DMS 273 (cell line): ENCODE results near the gene C20orf144.
"Not testable (repeated sequence)": the region's sequence is repeated elsewhere in the genome, so short reads cannot be mapped to it uniquely, and the experiment has no call there.

Experiments used
- DNase-seq: peaks from one replicate; lab custom pipeline; 2025; ENCODE audit not compliant: unreplicated experiment; lab: John Stamatoyannopoulos, UW

The C20orf144 gene

GRCh38 chr20:33662172-33662571 lies at the start of gene C20orf144:
Gene C20orf144 (plus strand): TSS chr20:33662327. CDS start chr20:33662346, 19 bp downstream.
- DNase-seq = no peak

- DNase-seq = no peak
These were observed 40.3 kb upstream of the C20orf144 start for GRCh38 chr20:33621717-33622400.

GRCh38 chr20:33622705-33623365 lies 39.3 kb upstream of the C20orf144 start:
- DNase-seq = no peak

- no peak for DNase-seq
These were observed 37.7 kb upstream of the C20orf144 start for GRCh38 chr20:33624399-33624798.

- no peak for DNase-seq
These were observed 35.9 kb upstream of the C20orf144 start for GRCh38 chr20:33626190-33626589.

GRCh38 chr20:33627577-33628216 lies 34.4 kb upstream of the C20orf144 start:
- DNase-seq = no peak

GRCh38 chr20:33629533-33629932 lies 32.6 kb upstream of the C20orf144 start:
- no peak for DNase-seq

GRCh38 chr20:33629979-33630378 lies 32.1 kb upstream of the C20orf144 start:
- DNase-seq = no peak

GRCh38 chr20:33630507-33630906 lies 31.6 kb upstream of the C20orf144 start:
- no peak for DNase-seq

GRCh38 chr20:33631910-33632309 lies 30.2 kb upstream of the C20orf144 start:
- DNase-seq = not testable (repeated sequence)

GRCh38 chr20:33635341-33635740 lies 26.8 kb upstream of the C20orf144 start:
- no peak for DNase-seq

- DNase-seq = no peak
These were observed 25.4 kb upstream of the C20orf144 start for GRCh38 chr20:33636776-33637175.

- no peak for DNase-seq
These were observed 21.8 kb upstream of the C20orf144 start for GRCh38 chr20:33640287-33640686.

- no peak for DNase-seq
These were observed 17.6 kb upstream of the C20orf144 start for GRCh38 chr20:33644313-33645071.

- DNase-seq = no peak
These were observed 17.1 kb upstream of the C20orf144 start for GRCh38 chr20:33645072-33645358.

- DNase-seq = no peak
These were observed 16.7 kb upstream of the C20orf144 start for GRCh38 chr20:33645396-33645795.

GRCh38 chr20:33646191-33646590 lies 15.9 kb upstream of the C20orf144 start:
- DNase-seq = peak; percentile 26

- peak; percentile 24 for DNase-seq
These were observed 15.0 kb upstream of the C20orf144 start for GRCh38 chr20:33646959-33647602.

- peak; percentile 70 for DNase-seq
These were observed 14.3 kb upstream of the C20orf144 start for GRCh38 chr20:33647603-33648395.

GRCh38 chr20:33648396-33649004 lies 13.6 kb upstream of the C20orf144 start:
- peak; percentile 74 for DNase-seq
